GM19240 (cell line): ENCODE measurements around the gene CLMP.
"Not testable (repeated sequence)": the region's sequence is repeated elsewhere in the genome, so short reads cannot be mapped to it uniquely, and the experiment has no call there.

Experiments used
- DNase-seq: peaks from one replicate; pipeline ENCODE4 v3.0.0; 2011; ENCODE audit warnings: low spot score; ENCODE audit not compliant: insufficient read length

Gene CLMP

GRCh38 chr11:123059041-123059920 lies 135.8 kb downstream of the CLMP start:
- DNase-seq = not testable (repeated sequence)

GRCh38 chr11:123057661-123058305 lies 137.3 kb downstream of the CLMP start:
- DNase-seq = no peak

DNA sequence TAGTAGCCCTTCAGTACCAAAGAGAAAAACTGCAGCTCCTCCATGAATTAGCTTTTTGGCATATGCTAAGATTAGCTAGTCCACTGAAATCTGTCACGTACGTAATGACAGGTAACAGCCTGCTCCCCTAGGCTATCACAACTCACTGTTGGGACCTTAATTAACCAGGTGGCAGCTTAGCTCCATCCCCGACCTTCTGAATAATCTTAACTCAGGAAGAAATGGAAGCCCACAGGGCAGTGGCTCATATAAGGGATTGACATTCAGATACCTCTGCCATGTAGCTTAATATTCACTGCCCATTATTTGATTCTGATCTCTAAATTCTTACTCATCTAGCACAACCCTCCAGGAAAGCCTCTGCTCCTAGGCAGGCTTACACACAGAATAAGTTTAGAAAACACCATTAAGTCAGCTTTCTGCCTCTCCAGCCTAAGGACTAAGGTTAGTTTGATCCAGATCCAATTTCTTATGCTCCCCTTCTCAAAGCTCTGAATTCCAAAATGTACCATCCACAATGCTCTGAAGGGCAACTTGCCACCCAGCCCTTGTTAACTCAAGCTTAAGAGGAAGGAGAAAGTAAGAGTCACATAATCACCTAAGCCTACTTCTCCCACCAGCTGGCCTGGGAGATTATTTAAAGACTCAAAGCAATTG lies 138.1 kb downstream of the CLMP start:
- no peak for DNase-seq

DNA sequence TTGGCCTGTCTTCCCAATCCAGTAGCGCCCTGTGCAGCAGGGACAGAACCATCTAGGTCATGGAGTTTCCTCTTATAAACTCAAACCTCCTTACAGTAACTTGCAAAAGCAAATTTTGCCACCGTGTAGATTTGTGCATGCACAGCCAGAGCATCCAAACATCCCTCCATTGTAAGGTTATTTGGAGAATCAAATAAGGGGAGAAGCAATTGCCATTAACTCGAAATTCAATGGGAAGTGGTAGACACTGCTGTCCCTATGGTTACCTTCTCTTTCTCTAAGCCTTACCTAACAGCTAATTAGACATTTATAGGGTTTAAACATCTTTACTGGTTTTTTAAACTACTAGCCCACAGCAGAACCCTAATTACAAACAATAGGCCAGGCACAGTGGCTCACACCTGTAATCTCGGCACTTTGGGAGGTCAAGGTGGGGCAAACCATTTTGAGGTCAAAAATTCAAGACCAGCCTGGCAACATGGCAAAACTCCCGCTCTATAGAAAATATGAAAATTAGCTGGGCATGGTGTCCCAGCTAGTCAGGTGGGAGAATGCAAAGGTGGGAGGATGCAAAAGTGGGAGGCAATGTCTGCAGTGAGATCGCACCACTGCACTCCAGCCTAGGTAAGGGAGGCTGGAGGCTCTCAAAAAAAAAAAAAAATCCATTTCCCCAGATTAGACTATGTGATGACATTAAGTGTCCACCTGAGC lies 139.7 kb downstream of the CLMP start:
- DNase-seq = no peak

DNA sequence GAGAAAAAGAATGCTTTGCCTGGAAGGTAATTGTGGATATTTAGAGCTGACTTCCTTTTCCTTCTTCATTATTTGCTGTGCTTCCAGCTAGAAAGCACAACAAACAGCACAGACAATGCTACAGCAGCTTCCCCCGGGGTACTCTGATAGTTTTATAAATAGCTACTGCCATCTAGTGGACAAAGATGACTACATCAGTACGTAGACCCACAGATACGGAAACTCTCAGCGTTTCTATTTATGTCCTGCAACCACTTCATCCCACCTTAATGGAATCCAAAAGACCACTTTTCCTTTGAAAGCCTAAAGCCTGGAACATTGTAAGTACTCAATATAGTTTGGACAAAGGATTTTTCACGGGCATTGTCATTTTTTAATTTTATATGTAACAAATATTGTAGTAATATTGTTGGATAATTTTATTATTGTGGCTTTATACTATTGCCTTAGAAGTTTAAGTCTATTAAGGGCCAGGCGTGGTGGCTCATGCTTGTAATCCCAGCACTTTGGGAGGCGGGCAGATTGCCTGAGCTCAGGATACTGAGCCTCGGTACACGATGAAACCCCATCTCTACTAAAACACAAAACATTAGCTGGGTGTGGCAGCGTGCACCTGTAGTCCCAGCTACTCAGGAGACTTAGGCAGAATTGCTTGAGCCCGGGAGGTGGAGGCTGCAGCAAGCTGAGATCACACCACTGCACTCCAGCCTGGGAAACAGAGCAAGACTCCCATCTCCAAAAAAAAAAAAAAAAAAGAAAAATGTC lies 140.6 kb downstream of the CLMP start:
- DNase-seq = no peak

DNA sequence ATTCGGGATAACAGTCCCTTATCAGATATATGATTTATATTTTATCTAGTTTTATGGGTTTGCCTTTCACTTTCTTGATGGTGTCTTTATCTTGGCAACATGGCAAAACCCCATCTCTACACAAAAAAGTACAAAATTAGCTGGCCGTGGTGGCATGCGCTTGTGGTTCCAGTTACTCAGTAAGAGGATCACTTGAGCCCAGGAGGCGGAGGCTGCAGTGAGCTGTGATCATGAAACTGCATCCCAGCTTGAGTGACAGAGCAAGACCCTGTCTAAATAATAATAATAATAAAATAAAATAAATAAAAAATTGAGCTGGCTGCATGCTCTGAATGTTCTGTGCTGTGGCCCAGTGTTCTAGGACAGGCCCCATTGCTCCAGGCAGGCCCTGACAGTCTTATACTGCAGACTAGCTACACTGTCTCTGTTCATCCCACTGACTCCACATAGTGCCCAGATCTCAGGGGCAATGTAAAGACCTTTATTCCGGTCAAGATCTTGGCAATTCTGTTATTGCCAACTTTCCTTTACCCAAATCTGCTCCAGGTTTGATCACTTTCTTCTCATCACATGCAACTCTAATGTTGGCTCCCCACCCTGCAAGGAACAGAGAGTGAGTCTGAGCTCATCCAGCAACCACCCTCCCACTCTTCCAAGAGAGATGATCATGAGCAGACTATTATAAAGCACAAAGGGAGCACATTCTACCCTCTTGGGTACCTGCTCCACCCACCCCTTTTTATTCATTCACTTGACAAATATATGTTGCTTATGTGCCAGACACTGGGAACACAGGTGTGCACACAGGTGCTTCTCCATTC lies 141.9 kb downstream of the CLMP start:
- no peak for DNase-seq

DNA sequence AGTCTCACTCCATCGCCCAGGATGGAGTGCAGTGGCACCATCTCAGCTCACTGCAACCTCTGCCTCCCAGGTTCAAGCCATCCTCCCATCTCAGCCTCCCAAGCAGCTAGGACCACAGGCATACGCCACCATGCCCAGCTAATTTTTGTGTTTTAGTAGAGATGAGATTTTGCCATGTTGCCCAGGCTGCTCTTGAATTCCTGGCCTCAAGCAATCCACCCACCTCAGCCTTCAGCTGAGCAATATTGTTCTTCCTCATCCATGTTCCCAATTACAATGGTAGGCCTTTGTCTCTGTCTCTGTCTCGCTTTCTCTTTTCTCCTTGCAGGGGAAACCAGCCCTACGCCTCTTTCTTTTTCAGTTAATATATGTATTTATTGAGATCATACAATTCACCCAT lies 143.4 kb downstream of the CLMP start:
- DNase-seq = no peak

DNA sequence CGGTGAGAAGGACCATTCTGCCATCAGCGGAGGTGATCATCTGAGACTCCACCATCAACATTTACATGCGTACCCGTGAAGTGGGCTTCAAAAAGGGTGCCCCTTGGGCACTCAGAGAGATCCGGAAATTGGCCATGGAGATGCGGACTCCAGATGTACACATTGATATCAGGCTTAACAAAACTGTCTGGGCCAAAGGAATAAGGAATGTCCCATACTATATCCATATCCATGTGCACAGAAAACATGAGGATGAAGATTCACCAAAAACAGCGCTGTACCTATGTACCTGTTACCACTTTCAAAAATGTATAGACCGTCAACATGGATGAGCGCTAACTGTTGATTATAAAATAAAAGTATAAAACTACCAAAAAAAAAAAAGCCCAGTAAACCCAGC lies 143.9 kb downstream of the CLMP start:
- DNase-seq = no peak

DNA sequence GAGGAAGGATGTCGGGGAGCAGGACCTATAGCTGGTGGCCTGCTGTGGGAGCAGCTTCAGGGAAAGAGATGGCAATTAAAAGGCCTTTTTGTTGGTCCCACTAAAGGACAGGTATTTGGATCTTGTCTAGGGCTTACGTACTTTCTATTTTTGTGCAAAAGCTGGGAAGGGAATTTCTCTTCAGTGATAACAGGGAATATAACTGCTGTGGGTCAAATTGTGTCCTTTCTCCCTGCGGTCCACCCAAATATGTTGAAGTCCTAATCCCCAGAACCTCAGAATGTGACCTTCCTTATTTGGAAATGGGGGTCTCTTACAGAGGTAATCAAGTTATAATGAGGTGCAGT lies 147.1 kb downstream of the CLMP start:
- no peak for DNase-seq

- DNase-seq = no peak
These were observed 147.6 kb downstream of the CLMP start for GRCh38 chr11:123047266-123047946.

DNA sequence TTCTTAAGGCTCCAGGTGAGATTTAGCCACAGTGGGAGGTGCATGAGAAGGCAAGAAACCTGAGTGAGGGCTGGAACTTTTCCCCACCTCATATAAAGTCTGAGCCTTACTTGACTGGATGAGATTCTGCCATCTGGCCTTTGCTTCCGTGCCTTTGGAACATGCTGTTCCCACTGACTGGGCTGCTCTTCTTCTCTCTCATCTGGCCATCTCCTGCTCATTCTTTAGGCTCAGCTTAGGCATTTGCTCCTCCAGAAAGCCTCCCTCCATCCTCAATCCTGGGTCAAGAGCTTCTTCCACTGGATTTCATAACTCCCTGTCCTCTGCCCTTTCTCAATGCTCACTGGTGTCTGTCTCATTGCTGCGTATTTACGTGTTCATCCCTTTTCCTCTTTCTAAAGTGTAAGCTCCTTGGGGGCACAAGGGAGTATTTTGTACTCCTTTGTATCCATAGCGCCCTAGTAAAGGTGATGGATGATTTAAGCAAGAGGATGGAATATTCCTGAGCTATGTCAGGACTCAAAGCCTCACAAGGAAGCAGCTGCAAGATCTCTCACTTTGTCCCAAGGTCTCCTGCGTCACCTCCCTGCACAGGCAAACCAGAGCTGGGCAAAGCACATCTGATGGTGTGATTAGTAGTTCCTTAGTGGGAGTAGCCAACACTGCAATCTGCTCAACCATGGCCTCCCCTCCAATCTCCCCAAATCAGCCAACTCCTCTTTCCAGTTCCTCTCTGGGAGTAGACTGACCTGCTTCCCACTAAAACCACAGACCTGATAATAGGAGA lies 148.4 kb downstream of the CLMP start:
- DNase-seq = no peak

- no peak for DNase-seq
These were observed 149.9 kb downstream of the CLMP start for GRCh38 chr11:123045101-123045500.

- no peak for DNase-seq
These were observed 153.9 kb downstream of the CLMP start for GRCh38 chr11:123041185-123041584.

DNA sequence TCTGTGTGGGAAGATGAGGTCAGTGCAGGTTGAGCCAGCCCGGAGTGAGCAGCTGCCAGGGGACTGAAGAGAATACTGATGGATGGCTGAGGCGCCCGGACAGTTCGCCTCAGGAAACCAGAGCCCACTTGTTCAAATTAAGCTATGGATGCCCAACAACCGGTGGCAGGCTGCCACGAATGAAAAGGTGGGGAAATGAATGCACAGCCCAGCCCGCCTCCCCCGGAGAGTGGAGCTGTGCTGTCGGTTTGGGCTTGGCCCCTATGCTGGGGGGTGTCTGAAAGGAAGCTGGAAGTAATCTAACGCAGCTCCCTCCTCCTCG lies 155.0 kb downstream of the CLMP start:
- DNase-seq = no peak

DNA sequence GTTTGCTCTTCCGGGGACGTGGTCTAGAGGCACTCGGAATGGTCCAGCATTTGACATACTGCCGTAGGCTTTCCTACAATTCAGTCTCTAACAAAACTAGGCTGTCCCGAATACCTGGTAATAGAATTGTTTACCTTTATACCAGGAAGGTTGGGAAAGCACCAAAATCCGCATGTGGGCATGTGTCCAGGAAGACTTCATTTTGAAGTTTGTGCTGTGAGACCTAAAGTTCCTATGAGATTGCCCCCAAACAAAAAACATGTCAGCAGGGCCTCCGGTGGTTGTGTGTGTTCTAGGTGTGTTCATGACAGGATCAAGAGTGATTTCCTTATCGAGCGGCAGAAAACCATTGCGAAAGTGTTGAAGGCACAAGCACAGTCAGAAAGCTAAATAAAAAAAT lies 159.2 kb downstream of the CLMP start:
- no peak for DNase-seq

DNA sequence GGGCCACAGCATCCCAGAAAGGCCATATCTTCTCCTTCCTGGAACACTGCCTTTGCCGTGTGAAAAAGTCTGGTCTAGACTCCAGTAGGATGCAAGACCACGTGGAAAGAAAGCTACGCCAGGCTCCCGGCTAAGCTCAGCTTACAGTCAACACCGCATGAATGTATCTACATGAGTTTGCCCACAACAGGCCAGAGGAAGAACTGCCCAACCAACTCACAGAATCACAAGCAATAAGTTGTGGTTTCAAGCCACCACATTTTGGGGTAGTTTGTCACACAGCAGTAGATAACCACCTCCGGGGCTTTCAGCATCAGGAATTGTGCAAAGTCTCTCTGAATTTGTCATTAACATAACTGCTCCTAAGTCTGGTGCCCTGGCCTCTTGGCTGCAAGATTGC lies 160.5 kb downstream of the CLMP start:
- DNase-seq = no peak

GRCh38 chr11:123033895-123034294 lies 161.2 kb downstream of the CLMP start:
- no peak for DNase-seq

DNA sequence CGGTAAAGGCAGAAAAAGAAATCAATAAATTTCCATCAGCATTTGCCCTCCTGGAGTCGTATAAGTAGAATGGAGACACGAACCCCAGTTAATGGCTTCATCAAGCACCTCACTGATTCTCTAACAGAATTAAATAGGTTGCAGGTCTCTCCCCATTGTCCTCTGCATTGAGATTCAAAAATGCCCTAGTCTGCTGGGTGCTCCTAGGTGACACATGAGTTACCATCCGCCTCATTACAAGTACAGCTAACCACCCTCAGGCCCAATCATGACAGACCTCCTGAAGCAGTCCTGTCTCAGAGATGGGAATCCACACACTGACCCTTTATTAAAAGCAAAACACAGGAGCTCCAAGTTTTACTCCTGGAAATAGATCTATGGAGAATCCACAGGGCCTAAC lies 164.5 kb downstream of the CLMP start:
- DNase-seq = no peak

DNA sequence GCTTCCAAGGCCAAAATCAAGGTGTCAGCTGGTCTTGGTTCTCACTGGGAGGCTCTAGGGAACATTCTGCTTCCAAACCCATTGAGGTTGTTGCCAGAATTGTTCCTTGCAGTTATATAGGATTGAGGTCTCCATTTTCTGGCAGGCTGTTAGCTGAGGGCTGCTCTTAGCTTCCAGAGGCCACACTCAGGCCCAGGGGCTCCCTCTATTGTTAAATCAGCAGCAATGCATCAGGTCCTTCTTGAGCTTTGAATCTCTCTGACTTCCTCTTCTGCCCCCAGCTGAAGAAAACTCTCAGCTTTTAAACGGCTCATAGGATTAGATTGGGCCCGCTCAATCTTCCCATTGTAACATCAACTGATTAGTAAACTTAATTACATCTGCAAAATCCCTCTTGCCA lies 174.1 kb downstream of the CLMP start:
- DNase-seq = peak; percentile 51
